Esophagus (tissue), 2 donors: ENCODE data around the gene AMN. TPM values are rescaled to one million over a fixed set of nuclear protein-coding genes. Genes with fewer than 3 reads are reported as not detected.

Source experiments
- H3K27ac ChIP-seq, 2 donors: one replicate each; pipeline ENCODE4 v1.5.1; 2013; ENCODE audit warnings: low read depth in 2 of 2, mild to moderate bottlenecking in 2 of 2, inconsistent platforms in 1 of 2, low read length in 1 of 2, moderate library complexity in 1 of 2
- H3K27me3 ChIP-seq, 2 donors: one replicate each; pipeline ENCODE4 v1.6.1; 2013; ENCODE audit warnings: low read length in 2 of 2, control low read depth in 1 of 2, mild to moderate bottlenecking in 1 of 2; ENCODE audit not compliant: insufficient read depth in 2 of 2, control insufficient read depth in 1 of 2
- H3K36me3 ChIP-seq, 2 donors: one replicate each; pipeline ENCODE4 v1.6.1; 2013; ENCODE audit warnings: low read length in 1 of 2; ENCODE audit not compliant: control insufficient read depth in 2 of 2, insufficient read depth in 2 of 2
- H3K4me1 ChIP-seq, 2 donors: one replicate each; pipeline ENCODE4 v1.6.1; 2013; ENCODE audit warnings: low read length in 1 of 2; ENCODE audit not compliant: control insufficient read depth in 2 of 2, insufficient read depth in 2 of 2
- H3K4me3 ChIP-seq, 2 donors: one replicate each; pipeline ENCODE4 v1.5.1; 2013; ENCODE audit warnings: low read length in 2 of 2, mild to moderate bottlenecking in 2 of 2, low read depth in 1 of 2, moderate library complexity in 1 of 2
- H3K9me3 ChIP-seq, 2 donors: one replicate each; pipeline ENCODE4 v1.6.1; 2013; ENCODE audit warnings: mild to moderate bottlenecking in 2 of 2, low read depth in 1 of 2, low read length in 1 of 2, moderate library complexity in 1 of 2; ENCODE audit not compliant: control insufficient read depth in 2 of 2, insufficient read depth in 1 of 2
- WGBS, 2 donors: extraction: QIAGEN DNeasy Blood & Tissue Kit; methylation state at CpG; one replicate each; pipeline ENCODE4 v1.1.7; 2013; 5-methylcytosine and 5-hydroxymethylcytosine counted together
- polyA plus RNA-seq, 2 donors: library from polyadenylated mRNA; stranded (reverse); fragments of 200-250 nt; gene quantifications; one replicate each; pipeline ENCODE4 v1.2.3, GENCODE V29; 2013
- donor health status: healthy with polysubstance abuse.
- donor health status: Bipolar disorder and iron deficiency.

The AMN gene
- polyA plus RNA-seq, 2 donors, result 11.8 to 13.8 TPM

DNA sequence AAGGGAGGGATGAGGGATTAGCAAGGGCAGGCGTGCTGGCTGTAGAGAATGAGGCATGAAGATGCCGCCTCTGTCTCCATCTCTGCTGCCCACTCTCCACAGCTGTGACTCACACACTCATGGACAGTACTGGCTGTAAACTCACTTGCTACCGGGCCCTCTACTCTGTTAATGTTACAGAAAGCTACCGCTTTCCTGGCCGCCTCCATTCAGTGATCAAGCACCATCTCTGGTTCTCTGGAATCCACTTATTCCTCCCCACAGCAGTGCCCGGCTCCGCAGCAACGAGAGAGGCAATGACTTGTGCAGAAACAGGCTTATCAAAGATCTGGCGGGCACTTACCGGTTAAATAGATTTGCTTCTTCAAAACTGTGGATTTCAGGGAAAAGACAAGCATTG lies 34.8 kb downstream of the AMN start:
- no peaks in the 10 kb centered on the region for H3K9me3 ChIP-seq

GRCh38 chr14:102958461-102958860 lies 36.0 kb downstream of the AMN start:
- Histone ChIP-seq H3K27me3 (no peaks in the 10 kb centered on the region), H3K9me3 (no peaks in the 10 kb centered on the region), H3K36me3 (peaks cover 15 to 37% of the 10 kb centered on the region in 2 donors), H3K27ac (no peak overlapping the region), H3K4me3 (no peak overlapping the region), H3K4me1 (no peaks in the 10 kb centered on the region)
- WGBS, 2 donors, result 95 to 96% methylated on average over 10 of the region's 10 CpGs

More for the DNA sequence above, 34.8 kb downstream of the AMN start:
- Histone ChIP-seq H3K36me3 (peaks cover 21 to 44% of the 10 kb centered on the region in 2 donors), H3K4me1 (no peaks in the 10 kb centered on the region), H3K27me3 (no peaks in the 10 kb centered on the region), H3K27ac (no peak overlapping the region), H3K4me3 (no peak overlapping the region)
- WGBS, 2 donors, result 84 to 92% methylated on average over 10 of the region's 10 CpGs

GRCh38 chr14:102962111-102962627 lies 39.7 kb downstream of the AMN start:
- Histone ChIP-seq H3K4me1 (no peaks in the 10 kb centered on the region), H3K36me3 (peaks cover 20 to 42% of the 10 kb centered on the region in 2 donors), H3K9me3 (no peaks in the 10 kb centered on the region), H3K27me3 (no peaks in the 10 kb centered on the region), H3K4me3 (no peak overlapping the region), H3K27ac (no peak overlapping the region)
- WGBS, 2 donors, result 85 to 88% methylated on average over 9 of the region's 9 CpGs

DNA sequence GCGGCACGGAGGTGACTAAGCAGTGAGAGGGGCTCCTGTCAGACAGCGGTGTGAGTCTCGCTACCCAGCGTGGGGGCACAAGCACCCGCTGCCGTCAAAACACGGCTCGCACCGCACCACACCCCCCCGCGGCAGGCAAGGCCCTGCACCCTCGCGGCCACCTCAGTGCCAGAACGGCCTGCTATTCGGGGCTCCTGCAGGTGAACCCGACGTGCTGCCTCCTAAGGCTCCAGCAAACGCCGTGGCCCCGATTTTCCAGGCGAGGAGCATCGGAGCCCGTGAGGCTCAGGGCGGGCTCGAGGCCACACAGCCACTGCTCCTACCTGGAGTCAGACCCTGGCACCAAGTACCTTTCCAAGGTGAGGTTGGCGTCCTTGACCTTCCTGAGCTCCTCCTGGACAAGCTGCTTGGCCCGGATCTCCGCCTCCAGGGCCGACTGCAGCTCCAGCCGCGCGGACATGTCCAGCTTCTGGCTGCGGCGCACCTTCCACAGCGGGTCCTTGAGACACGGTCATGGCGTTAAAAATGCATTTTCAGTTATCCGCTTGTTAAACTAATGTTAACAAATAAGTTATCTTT lies 41.8 kb downstream of the AMN start:
- no peak overlapping the region for H3K27ac ChIP-seq
- H3K27me3 ChIP-seq, result no peaks in the 10 kb centered on the region
- no peaks in the 10 kb centered on the region for H3K4me1 ChIP-seq
- 97% methylated on average over 39 of the region's 39 CpGs for WGBS, 2 donors
- no peak overlapping the region for H3K4me3 ChIP-seq
- H3K36me3 ChIP-seq, result peaks cover 32 to 44% of the 10 kb centered on the region in 2 donors
- H3K9me3 ChIP-seq, result no peaks in the 10 kb centered on the region

DNA sequence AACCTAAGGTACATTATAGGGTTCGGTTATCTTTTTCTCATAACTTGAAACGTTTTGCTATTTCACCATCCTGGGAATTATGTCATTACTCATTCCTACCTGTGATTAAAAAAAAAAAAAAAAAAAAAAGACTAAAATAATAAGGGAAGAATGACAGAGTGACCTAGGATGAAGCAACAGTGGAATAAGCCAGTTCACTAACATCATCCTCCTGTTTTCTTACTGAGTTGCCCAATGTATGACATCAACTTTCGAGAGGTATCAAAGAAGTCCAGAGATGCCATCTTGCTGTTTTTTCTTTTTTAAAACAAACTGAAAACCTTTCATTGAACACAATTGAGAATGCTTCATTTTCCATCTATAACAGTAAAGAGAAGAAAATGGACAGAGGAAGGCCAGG lies 42.8 kb downstream of the AMN start:
- no peaks in the 10 kb centered on the region for H3K9me3 ChIP-seq
- no peak overlapping the region for H3K4me3 ChIP-seq
- H3K36me3 ChIP-seq, result peaks cover 35 to 54% of the 10 kb centered on the region in 2 donors
- no peaks in the 10 kb centered on the region for H3K27me3 ChIP-seq
- H3K27ac ChIP-seq, result no peak overlapping the region
- H3K4me1 ChIP-seq, result no peaks in the 10 kb centered on the region
- 81 to 83% methylated on average over 3 of the region's 3 CpGs for WGBS, 2 donors

GRCh38 chr14:102965971-102966655 lies 43.6 kb downstream of the AMN start:
- H3K27ac ChIP-seq, result no peak overlapping the region

DNA sequence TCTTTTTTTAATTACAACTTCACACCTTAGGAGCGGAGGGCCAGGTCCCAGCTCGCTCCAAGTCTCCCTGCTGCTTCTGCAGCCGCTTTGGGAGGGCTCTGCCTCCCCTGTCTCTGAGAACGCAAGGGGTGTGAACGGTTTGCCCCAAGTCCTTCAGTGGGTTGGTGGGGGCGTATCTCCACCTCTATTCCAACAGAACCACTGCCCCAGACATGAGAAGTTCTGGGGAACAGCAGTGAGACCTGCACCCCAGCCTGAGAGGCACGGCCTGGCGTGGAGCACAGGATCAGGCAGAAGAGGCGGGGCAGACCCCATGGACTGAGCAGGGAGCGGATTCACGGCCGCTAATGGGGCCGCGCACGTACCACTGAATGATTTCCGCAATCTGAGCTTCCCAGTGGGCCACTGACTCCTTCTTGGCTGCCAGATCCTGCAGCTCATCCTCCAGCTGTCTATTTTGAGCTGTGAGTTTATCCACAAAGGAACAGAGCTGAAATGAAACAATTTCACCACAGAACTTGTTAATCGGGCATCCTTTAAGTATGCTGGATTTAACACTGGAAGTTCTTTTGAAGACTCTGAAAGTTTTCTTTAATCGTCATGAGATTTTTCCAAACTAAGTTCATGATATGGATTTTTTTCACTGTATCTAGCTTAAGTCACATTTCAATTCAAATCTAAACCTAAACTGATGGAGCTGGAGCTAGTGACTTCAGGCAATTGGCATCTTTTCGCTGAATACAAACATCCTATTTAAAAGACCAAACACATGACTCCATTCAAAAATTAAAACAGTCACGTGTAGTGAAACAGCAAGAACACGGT lies 44.4 kb downstream of the AMN start:
- no peak overlapping the region for H3K27ac ChIP-seq
- H3K9me3 ChIP-seq, result no peaks in the 10 kb centered on the region
- no peak overlapping the region for H3K4me3 ChIP-seq
- peaks cover 35 to 57% of the 10 kb centered on the region in 2 donors for H3K36me3 ChIP-seq
- 91 to 92% methylated on average over 21 of the region's 21 CpGs for WGBS, 2 donors
- H3K27me3 ChIP-seq, result no peaks in the 10 kb centered on the region
- no peaks in the 10 kb centered on the region for H3K4me1 ChIP-seq

More at GRCh38 chr14:102965971-102966655, 43.6 kb downstream of the AMN start:
- H3K9me3 ChIP-seq, result no peaks in the 10 kb centered on the region
- no peaks in the 10 kb centered on the region for H3K27me3 ChIP-seq
- H3K36me3 ChIP-seq, result peaks cover 35 to 54% of the 10 kb centered on the region in 2 donors
- no peak overlapping the region for H3K4me3 ChIP-seq
- 93 to 94% methylated on average over 20 of the region's 20 CpGs for WGBS, 2 donors
- H3K4me1 ChIP-seq, result no peaks in the 10 kb centered on the region

DNA sequence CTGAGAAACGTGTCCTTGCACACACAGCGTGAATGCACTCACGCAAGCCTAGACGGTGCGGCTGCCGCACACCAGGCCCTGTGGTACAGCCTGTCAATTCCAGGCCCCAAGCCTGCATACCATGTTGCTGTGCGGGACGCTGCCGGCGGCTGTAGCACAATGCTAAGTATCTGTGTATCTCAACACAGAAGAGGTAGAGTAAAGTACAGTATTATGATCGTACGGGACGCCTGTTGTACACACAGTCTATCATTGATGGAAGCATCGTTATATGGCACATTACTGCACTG lies 45.0 kb downstream of the AMN start:
- 90 to 92% methylated on average over 14 of the region's 14 CpGs for WGBS, 2 donors
- no peak overlapping the region for H3K4me3 ChIP-seq
- H3K36me3 ChIP-seq, result peaks cover 31 to 52% of the 10 kb centered on the region in 2 donors
- no peaks in the 10 kb centered on the region for H3K9me3 ChIP-seq
- no peak overlapping the region for H3K27ac ChIP-seq
- no peaks in the 10 kb centered on the region for H3K27me3 ChIP-seq
- no peaks in the 10 kb centered on the region for H3K4me1 ChIP-seq

GRCh38 chr14:102968306-102968705 lies 45.8 kb downstream of the AMN start:
- 93 to 94% methylated on average over 13 of the region's 13 CpGs for WGBS, 2 donors
- no peaks in the 10 kb centered on the region for H3K4me1 ChIP-seq
- no peaks in the 10 kb centered on the region for H3K27me3 ChIP-seq
- peaks cover 35 to 56% of the 10 kb centered on the region in 2 donors for H3K36me3 ChIP-seq
- H3K9me3 ChIP-seq, result no peaks in the 10 kb centered on the region
- no peak overlapping the region for H3K27ac ChIP-seq
- no peak overlapping the region for H3K4me3 ChIP-seq
